Psoas muscle (tissue), 8 donors: ENCODE measurements around the gene LONP2. TPM values are rescaled to one million over a fixed set of nuclear protein-coding genes. Genes with fewer than 3 reads are reported as not detected.

Source experiments
- ATAC-seq, 4 donors: fragments of 200-7000 bp; cut with Tn5 transposase; one replicate each; pipeline ENCODE4 v1.9.1; 2020; ENCODE audit warnings: moderate library complexity in 3 of 4, mild to moderate bottlenecking in 2 of 4
- DNase-seq, 2 donors: peaks; one replicate each; pipeline ENCODE4 v3.0.0-alpha.2; 2020
- H3K27ac ChIP-seq: fragments of 200-600 bp; one replicate; pipeline ENCODE4 v1.8.0; 2022
- H3K27me3 ChIP-seq, 3 donors: fragments of 200-600 bp in 1 of 3; one replicate each; pipeline versions ENCODE4 v1.6.1 to v1.8.0; 2013 to 2022; ENCODE audit warnings: low read length in 2 of 3, mild to moderate bottlenecking in 2 of 3, moderate library complexity in 1 of 3; ENCODE audit not compliant: insufficient read depth in 3 of 3
- H3K36me3 ChIP-seq, 2 donors: fragments of 200-600 bp in 1 of 2; one replicate each; pipeline versions ENCODE4 v1.6.1 to v1.8.0; 2013 to 2022; ENCODE audit warnings: low read depth in 1 of 2, mild to moderate bottlenecking in 1 of 2, moderate library complexity in 1 of 2; ENCODE audit not compliant: insufficient read depth in 1 of 2
- H3K4me1 ChIP-seq: fragments of 200-600 bp; one replicate; pipeline ENCODE4 v1.8.0; 2022
- H3K4me3 ChIP-seq: fragments of 200-600 bp; one replicate; pipeline ENCODE4 v1.8.0; 2022; ENCODE audit warnings: mild to moderate bottlenecking
- H3K9me3 ChIP-seq: fragments of 200-600 bp; one replicate; pipeline ENCODE4 v1.8.0; 2022
- WGBS, 3 donors: extraction: QIAGEN DNeasy Blood & Tissue Kit; methylation state at CpG; one replicate each; pipeline versions ENCODE4 v1.1.6 to v1.1.7; 2013; 5-methylcytosine and 5-hydroxymethylcytosine counted together
- intact Hi-C, 2 donors: fragments of 100-400 bp; cut with DNase I; formaldehyde crosslinking; loops; one replicate each; pipeline versions ENCODE4 v1.11.0 to v1.14.2; 2022
- polyA plus RNA-seq, 3 donors: library from polyadenylated mRNA; stranded (reverse); fragments of 200-250 nt; gene quantifications; one replicate each; pipeline ENCODE4 v1.2.3, GENCODE V29; 2013
- total RNA-seq, 4 donors: library from RNA; stranded (reverse); fragmentation: NEBNext Ultra II Directional in 2 of 4; extraction: Animal tissue kit (Norgen Biotek cat#: 25700) in 2 of 4; gene quantifications; one replicate each; pipeline versions ENCODE4 v1.2.1 to v1.2.4, GENCODE V29; 2021 to 2023
- TF ChIP-seq, protein P1 (sequence below): fragments of 200-600 bp; IDR thresholded peaks from one replicate; pipeline ENCODE4 v1.8.0; 2022; ENCODE audit warnings: antibody characterized with exemption
- donor health status: healthy with polysubstance abuse.
- donor health status: DM: no; HTN: no; CAD: no; lungs with moderate emphysema.
- donor health status: Bipolar disorder and iron deficiency.
- donor health status: healthy.
- donor health status: DM: yes; HTN: yes; CAD: no.
- donor health status: DM: no; HTN: no; CAD: no.
- donor health status: DM: no; HTN: no; CAD: no.
- donor health status: DM: yes; HTN: yes; CAD: no.

The LONP2 gene
- total and polyA plus RNA-seq, 7 donors, result 15.2 to 68.0 (median 46.5) TPM

DNA sequence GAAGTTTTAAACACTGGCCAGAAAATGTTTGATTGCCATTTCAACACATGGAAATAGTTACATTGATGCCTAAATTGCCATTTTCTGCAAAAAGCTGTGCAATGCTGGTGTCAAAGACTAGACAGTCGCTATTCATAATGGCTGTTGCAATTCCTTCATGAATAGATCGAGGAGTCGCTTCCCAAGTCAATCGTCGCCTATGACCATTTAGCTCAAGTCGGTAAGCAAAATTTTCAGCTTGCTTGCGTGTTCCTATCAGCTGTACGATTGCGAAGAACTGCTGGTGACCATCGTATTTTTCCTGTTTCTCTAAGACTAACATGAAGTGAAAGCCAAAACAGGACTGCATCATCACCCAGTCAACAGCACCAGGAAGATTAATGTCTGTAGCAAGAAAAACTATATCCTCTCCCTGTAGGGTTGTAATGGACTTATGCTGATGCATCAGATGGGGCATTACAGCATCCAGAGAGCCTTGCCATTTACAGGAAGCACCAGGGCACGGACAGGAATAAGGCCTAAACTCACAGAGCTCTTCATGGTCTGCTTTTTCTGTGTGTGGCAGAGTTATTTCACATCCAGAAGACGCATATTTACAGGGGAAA lies 117.5 kb downstream of the LONP2 start:
- Histone ChIP-seq H3K4me1 (peaks cover 43% of the 10 kb centered on the region), H3K27ac (peak overlapping the region; percentile 24), H3K9me3 (no peaks in the 10 kb centered on the region), H3K4me3 (no peak overlapping the region), H3K27me3 (no peaks in the 10 kb centered on the region), H3K36me3 (peaks cover 4 to 38% of the 10 kb centered on the region in 2 donors)
- intact Hi-C loops, result no loop called here
- no peak for DNase-seq
- ATAC-seq, result no peak
- WGBS, 3 donors, result 91 to 94% (median 91%) methylated on average over 12 of the region's 12 CpGs
- TF ChIP-seq, protein P1, sequence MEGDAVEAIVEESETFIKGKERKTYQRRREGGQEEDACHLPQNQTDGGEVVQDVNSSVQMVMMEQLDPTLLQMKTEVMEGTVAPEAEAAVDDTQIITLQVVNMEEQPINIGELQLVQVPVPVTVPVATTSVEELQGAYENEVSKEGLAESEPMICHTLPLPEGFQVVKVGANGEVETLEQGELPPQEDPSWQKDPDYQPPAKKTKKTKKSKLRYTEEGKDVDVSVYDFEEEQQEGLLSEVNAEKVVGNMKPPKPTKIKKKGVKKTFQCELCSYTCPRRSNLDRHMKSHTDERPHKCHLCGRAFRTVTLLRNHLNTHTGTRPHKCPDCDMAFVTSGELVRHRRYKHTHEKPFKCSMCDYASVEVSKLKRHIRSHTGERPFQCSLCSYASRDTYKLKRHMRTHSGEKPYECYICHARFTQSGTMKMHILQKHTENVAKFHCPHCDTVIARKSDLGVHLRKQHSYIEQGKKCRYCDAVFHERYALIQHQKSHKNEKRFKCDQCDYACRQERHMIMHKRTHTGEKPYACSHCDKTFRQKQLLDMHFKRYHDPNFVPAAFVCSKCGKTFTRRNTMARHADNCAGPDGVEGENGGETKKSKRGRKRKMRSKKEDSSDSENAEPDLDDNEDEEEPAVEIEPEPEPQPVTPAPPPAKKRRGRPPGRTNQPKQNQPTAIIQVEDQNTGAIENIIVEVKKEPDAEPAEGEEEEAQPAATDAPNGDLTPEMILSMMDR, result no peak

- Histone ChIP-seq H3K9me3 (no peaks in the 10 kb centered on the region), H3K36me3 (peaks cover 4 to 16% of the 10 kb centered on the region in 2 donors), H3K4me1 (peaks cover 62% of the 10 kb centered on the region), H3K4me3 (peak overlapping the region; percentile 71), H3K27me3 (no peaks in the 10 kb centered on the region), H3K27ac (peak overlapping the region; percentile 88)
- ATAC-seq, result peak; percentile 30 to 51 (median 32)
- DNase-seq, result no peak
- TF ChIP-seq, protein P1, result no peak
- 23 to 42% (median 31%) methylated on average over 15 of the region's 15 CpGs for WGBS, 3 donors
- intact Hi-C loops, result loop anchor here in 1 of 2 donors (5.0 kb wide), 1 partner anchor 247 kb away; the partner anchor contains the start of gene N4BP1
These were observed 121.0 kb downstream of the LONP2 start for GRCh38 chr16:48365025-48365600.

- H3K27me3 ChIP-seq, result no peaks in the 10 kb centered on the region
- intact Hi-C loops, result loop anchor here in 1 of 2 donors (5.0 kb wide), 1 partner anchor 247 kb away; the partner anchor contains the start of gene N4BP1
- H3K4me3 ChIP-seq, result peak overlapping the region; percentile 71
- peak; percentile 96 to 97 (median 96) for ATAC-seq
- H3K36me3 ChIP-seq, result peaks cover 4 to 16% of the 10 kb centered on the region in 2 donors
- peak overlapping the region; percentile 88 for H3K27ac ChIP-seq
- DNase-seq, result peak; percentile 92 to 94
- H3K4me1 ChIP-seq, result peaks cover 62% of the 10 kb centered on the region
- no peaks in the 10 kb centered on the region for H3K9me3 ChIP-seq
- TF ChIP-seq, protein P1, result no peak
- WGBS, 3 donors, result 1 to 2% (median 2%) methylated on average over 29 to 33 of the region's 33 CpGs
These were observed 121.6 kb downstream of the LONP2 start for GRCh38 chr16:48365601-48366164.

DNA sequence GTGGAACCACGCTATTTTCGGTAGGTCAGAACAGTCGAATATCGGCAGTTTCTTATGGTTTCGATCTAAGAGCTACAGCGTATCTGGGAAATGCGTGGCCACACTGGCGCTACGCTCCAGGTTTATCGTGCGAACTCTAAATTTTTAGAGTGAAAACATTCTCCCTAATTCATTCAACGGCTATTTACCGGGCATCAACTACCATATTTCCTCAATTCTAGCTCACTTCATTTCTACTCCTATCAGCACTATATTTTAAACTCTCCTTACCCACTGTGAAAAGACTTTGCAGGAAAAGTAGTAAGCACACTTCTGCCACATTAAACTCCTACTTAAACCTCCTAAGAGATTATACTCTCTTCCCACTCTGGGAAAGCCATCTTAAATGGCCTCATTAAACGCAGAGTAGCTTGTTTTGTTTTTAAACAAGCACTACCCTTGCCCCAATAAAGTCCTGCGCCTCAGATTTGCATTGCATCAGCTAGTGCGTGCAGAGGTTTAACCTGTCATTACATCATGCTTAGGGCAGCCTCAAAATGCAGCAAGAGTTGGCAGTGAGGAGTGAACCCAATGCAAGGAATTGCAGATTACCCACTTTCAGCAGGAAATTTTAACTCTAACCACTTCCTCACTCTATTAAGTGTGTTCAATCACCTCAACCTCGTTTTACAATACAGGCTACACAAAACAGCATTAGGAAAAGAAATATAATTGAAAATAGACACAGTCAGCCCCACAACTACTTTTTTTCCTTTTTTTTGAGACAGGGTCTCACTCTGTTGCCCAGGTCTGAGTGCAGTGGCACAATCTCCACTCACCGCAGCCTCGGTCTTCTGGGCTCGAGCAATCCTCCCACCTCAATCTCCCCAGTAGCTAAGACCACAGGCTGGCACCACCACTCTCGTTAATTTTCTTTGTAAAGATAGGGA lies 122.3 kb downstream of the LONP2 start:
- Histone ChIP-seq H3K27ac (peak overlapping the region; percentile 88), H3K36me3 (peaks cover 4 to 10% of the 10 kb centered on the region in 2 donors), H3K4me1 (peaks cover 69% of the 10 kb centered on the region), H3K9me3 (no peaks in the 10 kb centered on the region), H3K4me3 (peak overlapping the region; percentile 71), H3K27me3 (no peaks in the 10 kb centered on the region)
- 13 to 16% (median 14%) methylated on average over 21 of the region's 21 CpGs for WGBS, 3 donors
- peak; percentile 38 to 65 (median 60) for ATAC-seq
- TF ChIP-seq, protein P1, result no peak
- intact Hi-C loops, result loop anchor here in 1 of 2 donors (5.0 kb wide), 1 partner anchor 246 kb away; the partner anchor contains the start of gene N4BP1
- DNase-seq, result no peak
